Breast epithelium (tissue), 4 donors: ENCODE measurements around the gene SLC27A4. TPM values are rescaled to one million over a fixed set of nuclear protein-coding genes. Genes with fewer than 3 reads are reported as not detected.

ENCODE experiments used
- DNase-seq, 2 donors: peaks; one replicate each; pipeline ENCODE4 v3.0.0-alpha.2; 2019; ENCODE audit warnings: low spot score in 2 of 2
- H3K27ac ChIP-seq, 2 donors: fragments of 200-600 bp; sonication (generic) in 1 of 2; one replicate each; pipeline ENCODE4 v1.5.1; 2016 to 2019; ENCODE audit warnings: mild to moderate bottlenecking in 1 of 2
- H3K27me3 ChIP-seq, 2 donors: fragments of 200-600 bp; sonication (generic) in 1 of 2; one replicate each; pipeline versions ENCODE4 v1.5.1 to v1.6.0; 2017 to 2019; ENCODE audit warnings: control low read depth in 1 of 2, mild to moderate bottlenecking in 1 of 2
- H3K36me3 ChIP-seq: fragments of 200-600 bp; one replicate; pipeline ENCODE4 v1.5.1; 2019
- H3K4me1 ChIP-seq, 2 donors: fragments of 200-600 bp; sonication (generic); one replicate each; pipeline ENCODE4 v1.5.1; 2016 to 2019; ENCODE audit warnings: control low read depth in 1 of 2
- H3K4me3 ChIP-seq, 3 donors: fragments of 200-600 bp; sonication (generic); 1 replicate in 2 of 3; 2 replicates in 1 of 3; pipeline ENCODE4 v1.5.1; 2016 to 2019; ENCODE audit warnings: mild to moderate bottlenecking in 3 of 3, moderate library complexity in 2 of 3
- H3K9me3 ChIP-seq, 2 donors: fragments of 200-600 bp; sonication (generic) in 1 of 2; one replicate each; pipeline ENCODE4 v1.5.1; 2016 to 2019; ENCODE audit warnings: control low read depth in 1 of 2
- POLR2A ChIP-seq: fragments of 450-650 bp; IDR thresholded peaks from one replicate; pipeline ENCODE4 v1.6.1; 2016; ENCODE audit warnings: antibody characterized with exemption, mild to moderate bottlenecking, moderate library complexity
- POLR2AphosphoS5 ChIP-seq, 3 donors: sonication (generic); formaldehyde crosslinking; IDR thresholded peaks; one replicate each; pipeline ENCODE4 v1.6.1; 2017; ENCODE audit warnings: antibody characterized with exemption in 3 of 3
- intact Hi-C: fragments of 100-400 bp; cut with DNase I; formaldehyde crosslinking; loops from one replicate; pipeline ENCODE4 v1.15.1; 2023; ENCODE audit warnings: low total_unique reads
- total RNA-seq, 3 donors: library from RNA; depleted of rRNA; stranded (reverse); fragments of >200 nt; gene quantifications; one replicate each; pipeline ENCODE4 v1.1.0, GENCODE V29; 2016
- TF ChIP-seq, protein P1 (sequence below), 3 donors: fragments of 450-650 bp; IDR thresholded peaks; one replicate each; pipeline ENCODE4 v1.5.1; 2016 to 2017; ENCODE audit warnings: antibody characterized with exemption in 3 of 3, mild to moderate bottlenecking in 3 of 3, moderate library complexity in 3 of 3

SLC27A4 gene
- total RNA-seq, 3 donors from 2014 or later = 11.3 to 18.7 (median 15.8) TPM

DNA sequence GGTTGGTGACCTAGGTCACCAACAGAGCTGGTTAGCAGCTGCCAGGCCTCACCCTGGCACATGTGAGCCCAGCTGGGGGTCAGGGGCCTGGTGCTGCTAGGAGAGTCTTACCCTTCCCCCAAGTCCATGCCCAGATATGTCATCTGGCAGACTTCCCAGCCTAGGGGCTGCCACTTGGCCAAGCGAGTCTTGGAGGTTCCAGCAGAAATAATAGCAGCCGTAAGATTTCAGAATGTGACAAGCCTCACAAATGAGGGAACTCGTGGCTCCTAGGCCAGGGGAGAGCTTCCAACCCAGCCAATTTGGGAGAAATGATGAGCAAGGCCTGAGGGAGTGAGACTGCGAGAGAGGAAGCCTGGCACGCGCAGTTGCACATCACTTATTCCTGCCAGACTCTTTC, 41.9 kb downstream of the SLC27A4 start:
- no peaks in the 10 kb centered on the region for H3K27me3 ChIP-seq
- TF ChIP-seq POLR2A = no peak
- no peak overlapping the region for H3K27ac ChIP-seq
- no peaks in the 10 kb centered on the region for H3K4me1 ChIP-seq
- H3K36me3 ChIP-seq = no peaks in the 10 kb centered on the region
- H3K9me3 ChIP-seq = no peaks in the 10 kb centered on the region
- no peak for DNase-seq
- intact Hi-C loops = no loop called here
- H3K4me3 ChIP-seq = no peak overlapping the region

GRCh38 chr9:128383007-128383753, 42.9 kb downstream of the SLC27A4 start:
- Histone ChIP-seq H3K4me3 (no peak overlapping the region), H3K4me1 (no peaks in the 10 kb centered on the region), H3K36me3 (no peaks in the 10 kb centered on the region), H3K9me3 (no peaks in the 10 kb centered on the region), H3K27me3 (no peaks in the 10 kb centered on the region), H3K27ac (no peak overlapping the region)
- DNase-seq = no peak
- intact Hi-C loops = no loop called here
- TF ChIP-seq POLR2A (no peak), POLR2AphosphoS5 (IDR thresholded peaks at IDR 0.05) (no peak)
- TF ChIP-seq, protein P1, sequence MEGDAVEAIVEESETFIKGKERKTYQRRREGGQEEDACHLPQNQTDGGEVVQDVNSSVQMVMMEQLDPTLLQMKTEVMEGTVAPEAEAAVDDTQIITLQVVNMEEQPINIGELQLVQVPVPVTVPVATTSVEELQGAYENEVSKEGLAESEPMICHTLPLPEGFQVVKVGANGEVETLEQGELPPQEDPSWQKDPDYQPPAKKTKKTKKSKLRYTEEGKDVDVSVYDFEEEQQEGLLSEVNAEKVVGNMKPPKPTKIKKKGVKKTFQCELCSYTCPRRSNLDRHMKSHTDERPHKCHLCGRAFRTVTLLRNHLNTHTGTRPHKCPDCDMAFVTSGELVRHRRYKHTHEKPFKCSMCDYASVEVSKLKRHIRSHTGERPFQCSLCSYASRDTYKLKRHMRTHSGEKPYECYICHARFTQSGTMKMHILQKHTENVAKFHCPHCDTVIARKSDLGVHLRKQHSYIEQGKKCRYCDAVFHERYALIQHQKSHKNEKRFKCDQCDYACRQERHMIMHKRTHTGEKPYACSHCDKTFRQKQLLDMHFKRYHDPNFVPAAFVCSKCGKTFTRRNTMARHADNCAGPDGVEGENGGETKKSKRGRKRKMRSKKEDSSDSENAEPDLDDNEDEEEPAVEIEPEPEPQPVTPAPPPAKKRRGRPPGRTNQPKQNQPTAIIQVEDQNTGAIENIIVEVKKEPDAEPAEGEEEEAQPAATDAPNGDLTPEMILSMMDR (IDR thresholded peaks at IDR 0.05) = no peak

DNA sequence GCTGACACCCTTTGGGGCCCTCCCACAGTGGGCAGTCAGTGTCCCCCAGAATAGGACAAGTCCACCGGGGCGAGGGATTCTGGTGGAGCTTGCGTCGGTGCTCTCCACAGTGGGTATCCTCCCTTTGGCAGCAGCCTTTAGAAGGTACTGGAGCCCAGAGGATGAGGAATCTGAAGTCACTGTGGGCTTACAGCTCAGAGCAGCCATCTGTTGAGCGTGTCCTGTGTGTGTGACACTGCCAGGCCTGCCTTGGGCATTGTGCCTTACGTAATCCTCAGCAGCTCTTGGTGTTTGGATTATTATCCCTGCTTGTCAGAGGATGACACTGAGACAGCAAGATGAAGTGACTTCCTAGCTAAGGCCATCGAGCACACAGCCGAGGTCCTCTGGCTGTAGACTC, 43.5 kb downstream of the SLC27A4 start:
- TF ChIP-seq, protein P1 (IDR thresholded peaks at IDR 0.05) = no peak
- TF ChIP-seq POLR2A (no peak), POLR2AphosphoS5 (IDR thresholded peaks at IDR 0.05) (no peak)
- H3K27ac ChIP-seq = no peak overlapping the region
- no peak for DNase-seq
- H3K36me3 ChIP-seq = no peaks in the 10 kb centered on the region
- H3K4me3 ChIP-seq = no peak overlapping the region
- intact Hi-C loops = no loop called here
- H3K9me3 ChIP-seq = no peaks in the 10 kb centered on the region
- H3K4me1 ChIP-seq = no peaks in the 10 kb centered on the region
- no peaks in the 10 kb centered on the region for H3K27me3 ChIP-seq

- Histone ChIP-seq H3K36me3 (no peaks in the 10 kb centered on the region), H3K4me1 (no peaks in the 10 kb centered on the region), H3K4me3 (no peak overlapping the region), H3K9me3 (no peaks in the 10 kb centered on the region), H3K27ac (no peak overlapping the region), H3K27me3 (no peaks in the 10 kb centered on the region)
- no peak for DNase-seq
- intact Hi-C loops = no loop called here
- TF ChIP-seq, protein P1 (IDR thresholded peaks at IDR 0.05) = no peak
- TF ChIP-seq POLR2AphosphoS5 (IDR thresholded peaks at IDR 0.05) = no peak
- no peak for TF ChIP-seq POLR2A
Observed at GRCh38 chr9:128384801-128385495, 44.6 kb downstream of the SLC27A4 start.

DNA sequence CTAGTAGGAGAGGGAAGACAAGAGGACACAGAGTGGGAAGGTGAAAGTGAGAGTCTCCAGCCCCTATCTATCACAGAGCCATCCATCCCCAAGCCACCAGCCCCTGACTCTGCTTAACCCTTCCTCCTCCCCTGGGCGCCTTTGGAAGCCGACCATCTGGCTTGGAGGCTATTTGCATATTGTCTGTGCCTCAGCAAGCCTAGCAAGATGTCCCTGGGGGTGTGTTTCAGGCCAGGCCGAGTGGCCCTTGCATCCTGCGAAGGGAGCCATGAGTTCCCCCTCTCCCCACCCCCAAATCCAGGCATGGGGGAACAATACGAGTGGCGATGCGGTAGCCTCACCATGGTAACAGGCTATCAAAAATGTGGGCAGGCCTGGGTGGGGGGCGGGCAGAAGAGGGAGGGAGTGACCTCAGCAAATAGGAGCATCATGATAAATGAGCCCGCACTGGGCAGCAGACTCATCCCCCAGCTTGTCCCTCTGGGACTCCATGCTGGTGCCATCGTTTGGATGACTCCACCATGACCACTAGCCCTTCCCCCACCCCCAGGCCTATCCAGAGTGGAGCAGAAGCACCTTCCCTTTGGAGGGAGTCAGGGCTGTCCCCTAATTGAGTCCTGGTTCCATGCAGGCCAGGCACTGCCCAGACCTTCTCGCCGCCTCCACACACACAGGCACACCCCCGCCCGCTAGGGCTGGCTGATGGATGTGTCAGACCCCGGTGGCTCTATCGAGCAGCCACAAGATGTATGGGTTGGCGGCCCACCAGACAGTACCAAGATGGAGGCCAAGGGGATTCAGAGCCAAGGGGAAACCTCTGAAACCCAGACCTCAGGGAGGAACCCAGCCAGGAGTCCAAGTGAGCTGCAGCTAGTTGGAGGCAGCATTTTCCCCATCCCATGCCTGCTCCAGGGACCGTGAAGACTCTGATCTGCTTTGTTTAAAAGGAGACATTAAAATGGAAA, 45.5 kb downstream of the SLC27A4 start:
- Histone ChIP-seq H3K9me3 (no peaks in the 10 kb centered on the region), H3K36me3 (no peaks in the 10 kb centered on the region), H3K27ac (no peak overlapping the region), H3K4me3 (no peak overlapping the region), H3K27me3 (no peaks in the 10 kb centered on the region), H3K4me1 (no peaks in the 10 kb centered on the region)
- intact Hi-C loops = no loop called here
- TF ChIP-seq POLR2AphosphoS5 (IDR thresholded peaks at IDR 0.05) (no peak), POLR2A (no peak)
- TF ChIP-seq, protein P1 (IDR thresholded peaks at IDR 0.05) = no peak
- DNase-seq = no peak
